Kasumi-1 (cell line): ENCODE data around the gene STAB1.

Experiments
- DNase-seq, 2 experiments: peaks; one replicate each; lab custom pipeline; 2025; lab: John Stamatoyannopoulos, UW

The STAB1 gene

DNA sequence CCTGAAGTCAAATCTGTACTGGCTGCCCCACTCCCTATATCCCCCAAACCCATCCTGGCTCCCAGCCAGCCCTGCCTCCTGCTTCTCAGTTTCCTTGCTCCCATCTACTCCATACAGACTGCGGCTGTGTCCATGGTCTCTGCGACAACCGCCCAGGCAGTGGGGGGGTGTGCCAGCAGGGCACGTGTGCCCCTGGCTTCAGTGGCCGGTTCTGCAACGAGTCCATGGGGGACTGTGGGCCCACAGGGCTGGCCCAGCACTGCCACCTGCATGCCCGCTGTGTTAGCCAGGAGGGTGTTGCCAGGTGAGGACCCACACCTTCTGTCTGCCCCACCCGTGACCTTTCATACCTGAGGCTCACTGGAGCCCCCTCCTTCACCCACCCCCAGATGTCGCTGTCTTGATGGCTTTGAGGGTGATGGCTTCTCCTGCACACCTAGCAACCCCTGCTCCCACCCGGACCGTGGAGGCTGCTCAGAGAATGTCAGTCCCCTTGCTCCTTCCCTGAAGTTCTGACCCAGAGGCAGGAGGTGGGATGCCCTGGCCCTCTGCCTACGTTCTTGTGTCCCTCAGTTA, 14.7 kb downstream of the STAB1 start:
- DNase-seq = no peak

DNA sequence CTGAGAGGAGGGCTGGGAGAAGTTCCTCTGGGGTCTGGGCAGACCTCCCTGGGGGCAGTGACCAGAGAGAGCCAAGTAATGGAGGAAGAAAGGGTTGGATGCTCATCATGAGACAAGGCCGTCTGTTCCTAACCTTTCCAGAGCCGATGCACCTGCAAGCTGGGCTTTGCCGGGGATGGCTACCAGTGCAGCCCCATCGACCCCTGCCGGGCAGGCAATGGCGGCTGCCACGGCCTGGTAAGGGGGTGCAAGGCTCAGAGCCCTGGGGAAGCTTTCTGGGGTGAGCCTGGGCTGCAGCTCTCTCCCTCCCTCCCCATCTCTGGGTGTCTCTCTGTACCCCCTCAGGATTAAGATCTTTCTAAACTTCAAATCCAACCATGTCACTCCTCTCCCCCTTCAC, 16.4 kb downstream of the STAB1 start:
- no peak for DNase-seq

DNA sequence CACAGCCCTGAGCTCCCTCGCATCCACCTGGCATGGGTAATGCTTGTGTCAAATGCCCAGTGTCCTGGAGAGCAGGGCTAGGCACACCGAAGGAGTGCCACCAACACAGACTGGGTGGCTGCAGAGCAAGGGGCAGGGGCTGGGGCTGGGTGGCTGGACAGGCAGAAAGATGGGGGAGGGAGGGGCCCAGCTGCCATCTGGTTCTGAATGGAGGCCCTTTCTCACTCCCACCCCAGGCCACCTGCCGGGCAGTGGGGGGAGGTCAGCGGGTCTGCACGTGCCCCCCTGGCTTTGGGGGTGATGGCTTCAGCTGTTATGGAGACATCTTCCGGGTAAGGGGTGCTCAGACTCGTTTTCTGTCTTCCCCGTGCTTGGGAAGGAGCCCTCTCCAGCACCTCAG, 17.0 kb downstream of the STAB1 start:
- no peak for DNase-seq

DNA sequence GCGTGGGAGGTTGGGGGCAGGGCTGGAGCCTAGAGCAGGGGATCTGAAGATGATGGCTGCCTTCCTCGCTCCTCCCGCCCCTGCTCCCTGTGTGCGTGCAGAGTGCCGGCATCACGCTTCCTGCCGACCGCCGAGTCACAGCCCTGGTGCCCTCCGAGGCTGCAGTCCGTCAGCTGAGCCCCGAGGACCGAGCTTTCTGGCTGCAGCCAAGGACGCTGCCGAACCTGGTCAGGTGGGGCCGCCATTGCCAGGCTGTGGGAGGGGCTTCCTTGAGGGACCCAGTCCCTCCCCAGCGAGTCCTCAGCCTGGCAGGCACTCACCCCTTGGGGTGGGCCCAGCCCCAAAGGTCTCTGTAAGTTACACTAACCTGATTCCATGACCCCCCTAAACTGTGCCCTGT, 17.6 kb downstream of the STAB1 start:
- no peak for DNase-seq

DNA sequence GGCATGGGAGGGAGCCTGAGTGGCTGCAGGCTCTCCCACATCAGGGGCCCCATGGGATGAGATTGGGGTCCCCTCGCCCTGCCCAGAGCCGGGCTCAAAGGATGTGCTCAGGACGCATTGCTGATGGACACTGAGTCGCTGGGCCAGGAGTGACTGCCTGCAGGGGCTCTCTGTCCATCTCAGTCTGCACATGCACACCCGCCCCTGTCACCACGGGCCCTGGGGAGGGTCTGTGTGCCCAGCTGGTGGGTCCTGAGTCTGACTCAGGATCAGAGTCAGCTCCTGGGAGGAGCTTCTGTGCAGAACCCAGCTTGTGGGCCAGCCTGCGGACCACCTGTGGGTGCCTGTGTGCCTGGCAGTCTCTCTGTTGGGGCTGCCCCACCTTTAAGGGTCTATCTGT, 18.1 kb downstream of the STAB1 start:
- no peak for DNase-seq

DNA sequence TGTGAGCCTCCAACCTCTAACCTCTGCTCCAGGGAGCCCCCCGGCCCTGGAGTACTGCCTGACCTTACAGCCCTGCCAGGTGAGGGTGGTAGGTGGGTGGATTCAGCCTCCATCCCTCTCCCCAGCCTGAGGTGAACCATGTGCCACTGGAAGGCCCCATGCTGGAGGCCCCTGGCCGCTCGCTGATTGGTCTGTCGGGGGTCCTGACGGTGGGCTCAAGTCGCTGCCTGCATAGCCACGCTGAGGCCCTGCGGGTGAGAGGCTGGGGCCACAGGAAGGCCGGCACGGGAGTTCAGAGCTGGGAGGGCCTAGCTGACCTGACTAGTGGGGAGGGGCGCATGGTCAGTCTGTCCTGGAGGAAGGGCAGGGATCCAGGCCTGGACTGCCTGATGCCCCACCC, 19.4 kb downstream of the STAB1 start:
- DNase-seq = no peak

DNA sequence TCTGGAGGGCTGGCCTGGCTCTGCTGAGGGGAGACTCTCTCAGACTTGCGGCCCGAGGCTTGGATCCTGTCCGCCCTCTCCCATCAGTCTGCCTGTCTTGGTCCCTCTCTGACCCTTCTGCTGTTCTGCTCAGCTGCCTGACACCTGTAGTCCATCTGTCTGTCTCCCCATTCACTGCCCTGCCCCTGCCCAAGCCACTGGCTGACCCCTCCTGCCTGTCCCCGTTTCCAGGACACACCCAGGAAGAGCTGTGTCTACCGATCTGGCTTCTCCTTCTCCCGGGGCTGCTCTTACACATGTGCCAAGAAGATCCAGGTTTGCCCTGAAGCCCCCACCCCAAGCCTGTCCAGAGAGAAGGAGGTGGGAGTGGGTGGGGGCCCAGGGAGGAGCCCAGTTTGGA, 20.1 kb downstream of the STAB1 start:
- no peak for DNase-seq

DNA sequence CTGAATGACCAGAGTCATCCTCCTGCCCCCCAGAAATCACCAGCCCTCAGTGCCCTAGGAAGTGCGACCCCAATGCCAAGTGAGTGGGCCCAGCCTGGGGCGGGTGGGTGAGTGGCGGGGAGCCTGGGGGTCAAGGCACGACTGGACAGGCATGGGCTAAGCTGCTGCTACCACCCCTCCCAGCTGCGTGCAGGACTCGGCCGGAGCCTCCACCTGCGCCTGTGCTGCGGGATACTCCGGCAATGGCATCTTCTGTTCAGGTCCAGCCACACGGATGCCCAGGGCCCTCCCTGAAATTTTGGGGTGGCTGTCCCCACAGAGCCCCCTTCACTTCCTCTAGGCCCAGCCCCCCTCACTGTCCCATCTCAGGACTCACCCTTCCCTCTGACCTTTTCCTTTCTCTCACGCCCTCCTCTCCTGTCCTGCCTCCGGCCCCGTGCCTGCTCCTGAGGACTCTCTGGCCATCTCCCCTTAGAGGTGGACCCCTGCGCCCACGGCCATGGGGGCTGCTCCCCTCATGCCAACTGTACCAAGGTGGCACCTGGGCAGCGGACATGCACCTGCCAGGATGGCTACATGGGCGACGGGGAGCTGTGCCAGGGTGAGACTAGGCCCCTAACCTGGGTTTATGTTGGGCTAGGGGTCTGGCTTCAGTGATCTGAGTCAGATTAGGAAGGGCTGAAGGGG, 21.5 kb downstream of the STAB1 start:
- no peak for DNase-seq

DNA sequence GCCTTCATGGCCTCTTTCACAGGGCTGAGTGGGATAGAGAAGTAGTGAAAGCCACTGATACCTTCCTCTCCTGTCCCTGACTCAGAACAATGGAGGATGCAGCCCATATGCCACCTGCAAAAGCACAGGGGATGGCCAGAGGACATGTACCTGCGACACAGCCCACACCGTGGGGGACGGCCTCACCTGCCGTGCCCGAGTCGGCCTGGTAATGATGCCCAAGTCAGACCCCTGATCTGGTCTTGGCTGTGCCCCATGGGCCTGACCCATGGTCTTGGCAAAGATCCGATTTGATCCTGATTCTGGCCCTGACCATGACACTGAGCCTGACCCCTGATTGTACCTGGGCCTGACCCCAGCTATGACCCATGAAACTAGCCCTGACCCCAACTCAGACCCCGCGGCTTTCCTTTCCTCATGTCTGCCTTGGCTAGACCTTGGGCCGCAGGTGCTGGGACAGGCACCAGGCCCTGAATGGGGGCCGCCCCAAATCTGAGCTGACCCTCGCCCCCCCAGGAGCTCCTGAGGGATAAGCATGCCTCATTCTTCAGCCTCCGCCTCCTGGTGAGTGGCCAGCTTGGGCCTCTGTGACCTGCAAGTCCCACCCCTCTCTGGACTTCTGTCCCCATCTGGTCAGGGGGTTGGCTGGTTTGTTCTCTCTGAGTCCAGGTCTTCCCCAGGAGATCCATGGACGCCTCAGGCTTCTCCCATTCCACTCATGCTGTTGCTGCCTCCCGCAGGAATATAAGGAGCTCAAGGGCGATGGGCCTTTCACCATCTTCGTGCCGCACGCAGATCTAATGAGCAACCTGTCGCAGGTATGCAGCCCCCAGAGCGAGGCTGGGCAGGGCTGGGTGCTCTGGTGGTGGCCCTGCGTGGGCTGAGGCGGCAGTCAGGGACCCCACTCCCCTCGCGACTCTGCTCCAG, 22.9 kb downstream of the STAB1 start:
- DNase-seq = no peak

DNA sequence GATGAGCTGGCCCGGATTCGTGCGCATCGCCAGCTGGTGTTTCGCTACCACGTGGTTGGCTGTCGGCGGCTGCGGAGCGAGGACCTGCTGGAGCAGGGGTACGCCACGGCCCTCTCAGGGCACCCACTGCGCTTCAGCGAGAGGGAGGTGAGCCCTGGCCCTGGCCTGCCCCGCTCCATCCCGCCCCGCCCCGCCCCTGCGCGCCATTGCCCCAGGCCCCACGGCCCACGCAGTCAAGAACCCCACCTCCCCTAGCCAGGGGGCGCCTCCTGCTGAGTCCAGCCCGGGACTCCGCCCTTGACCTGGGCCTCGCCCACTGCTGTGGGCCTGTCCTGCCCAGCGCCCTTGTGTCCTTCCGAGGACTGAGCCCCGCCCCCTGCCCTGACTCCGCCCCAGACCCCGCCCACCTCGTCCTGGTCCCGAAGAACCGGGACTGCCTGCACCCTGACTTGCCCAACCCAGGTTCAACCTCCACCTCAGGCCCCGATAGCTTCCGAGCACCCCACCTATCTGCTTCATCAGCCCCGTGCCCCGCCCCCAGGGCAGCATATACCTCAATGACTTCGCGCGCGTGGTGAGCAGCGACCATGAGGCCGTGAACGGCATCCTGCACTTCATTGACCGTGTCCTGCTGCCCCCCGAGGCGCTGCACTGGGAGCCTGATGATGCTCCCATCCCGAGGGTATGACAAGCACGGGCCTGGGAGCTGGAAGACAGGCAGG, 23.7 kb downstream of the STAB1 start:
- DNase-seq = no peak

DNA sequence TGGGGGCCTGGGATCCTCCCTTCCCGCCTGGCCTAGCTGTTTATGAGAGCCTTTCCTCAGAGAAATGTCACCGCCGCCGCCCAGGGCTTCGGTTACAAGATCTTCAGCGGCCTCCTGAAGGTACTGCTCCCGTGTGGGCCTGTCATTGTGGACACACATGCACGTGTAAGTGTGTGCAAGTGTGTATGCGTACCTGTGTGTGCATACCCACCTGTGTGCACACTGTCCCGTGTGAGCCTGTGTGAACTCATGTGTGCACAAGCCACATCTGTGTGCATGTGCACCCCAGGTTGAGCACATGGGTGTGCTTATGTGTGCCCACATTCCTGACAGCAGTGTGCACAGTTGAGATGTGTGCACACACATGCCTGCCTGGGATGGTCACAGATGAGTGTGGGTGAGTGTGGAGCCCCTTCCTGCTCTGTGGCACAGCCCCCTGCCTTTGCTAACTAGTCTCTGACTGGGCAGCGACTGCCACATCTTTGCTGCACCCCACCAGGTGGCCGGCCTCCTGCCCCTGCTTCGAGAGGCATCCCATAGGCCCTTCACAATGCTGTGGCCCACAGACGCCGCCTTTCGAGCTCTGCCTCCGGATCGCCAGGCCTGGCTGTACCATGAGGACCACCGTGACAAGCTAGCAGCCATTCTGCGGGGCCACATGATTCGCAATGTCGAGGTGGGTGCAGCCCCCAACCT, 24.5 kb downstream of the STAB1 start:
- no peak for DNase-seq

DNA sequence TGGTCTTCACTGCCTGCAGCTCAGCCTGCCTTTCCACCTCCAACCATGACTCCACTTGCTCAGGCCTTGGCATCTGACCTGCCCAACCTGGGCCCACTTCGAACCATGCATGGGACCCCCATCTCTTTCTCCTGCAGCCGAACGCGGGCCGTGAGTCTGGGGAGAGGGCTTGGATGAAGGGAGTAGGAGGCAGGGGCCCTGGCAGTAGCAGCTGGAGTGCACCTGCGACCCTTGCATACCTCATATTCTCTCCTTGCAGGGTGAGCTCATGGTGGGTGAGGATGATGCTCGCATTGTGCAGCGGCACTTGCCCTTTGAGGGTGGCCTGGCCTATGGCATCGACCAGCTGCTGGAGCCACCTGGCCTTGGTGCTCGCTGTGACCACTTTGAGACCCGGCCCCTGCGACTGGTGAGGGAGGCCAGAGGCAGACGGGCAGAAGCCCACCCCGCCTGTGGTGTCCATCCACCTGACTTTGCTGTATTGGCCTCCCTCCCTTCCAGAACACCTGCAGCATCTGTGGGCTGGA, 25.1 kb downstream of the STAB1 start:
- no peak for DNase-seq

DNA sequence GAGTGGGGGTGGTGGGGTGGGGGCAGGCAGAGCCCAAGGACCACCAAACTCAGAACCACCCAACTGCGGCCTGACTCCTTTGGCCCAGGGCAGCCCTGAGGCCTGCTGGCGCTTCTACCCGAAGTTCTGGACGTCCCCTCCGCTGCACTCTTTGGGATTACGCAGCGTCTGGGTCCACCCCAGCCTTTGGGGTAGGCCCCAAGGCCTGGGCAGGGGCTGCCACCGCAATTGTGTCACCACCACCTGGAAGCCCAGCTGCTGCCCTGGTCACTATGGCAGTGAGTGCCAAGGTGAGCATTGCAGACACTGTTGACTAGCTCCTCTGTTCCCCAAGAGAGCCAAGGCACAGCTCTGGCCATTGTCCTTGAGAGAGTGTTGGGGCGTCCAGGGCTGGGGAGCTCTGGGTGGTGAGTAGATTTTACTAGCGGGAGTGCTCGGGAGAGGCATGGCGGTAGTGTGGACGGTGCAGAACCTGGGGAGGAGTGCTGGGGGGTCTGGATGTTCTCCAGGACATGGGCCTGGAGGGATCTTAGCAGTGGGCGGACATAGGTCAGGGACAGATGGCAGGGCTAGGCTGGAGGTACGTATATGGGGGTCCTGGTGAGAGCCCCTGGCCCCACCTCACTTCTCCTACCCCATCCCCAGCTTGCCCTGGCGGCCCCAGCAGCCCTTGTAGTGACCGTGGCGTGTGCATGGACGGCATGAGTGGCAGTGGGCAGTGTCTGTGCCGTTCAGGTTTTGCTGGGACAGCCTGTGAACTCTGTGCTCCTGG, 25.8 kb downstream of the STAB1 start:
- no peak for DNase-seq

DNA sequence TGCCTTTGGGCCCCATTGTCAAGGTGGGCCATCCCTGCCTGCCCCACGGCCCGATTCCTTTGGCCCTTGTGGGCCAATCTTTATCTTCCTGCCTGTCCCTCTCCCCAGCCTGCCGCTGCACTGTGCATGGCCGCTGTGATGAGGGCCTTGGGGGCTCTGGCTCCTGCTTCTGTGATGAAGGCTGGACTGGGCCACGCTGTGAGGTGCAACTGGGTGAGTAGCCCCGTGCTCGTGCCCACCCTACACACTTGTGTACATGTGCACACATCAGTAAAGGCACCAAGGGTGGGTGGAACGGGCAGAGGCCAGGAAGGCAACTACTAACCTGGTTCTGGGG, 26.3 kb downstream of the STAB1 start:
- no peak for DNase-seq

DNA sequence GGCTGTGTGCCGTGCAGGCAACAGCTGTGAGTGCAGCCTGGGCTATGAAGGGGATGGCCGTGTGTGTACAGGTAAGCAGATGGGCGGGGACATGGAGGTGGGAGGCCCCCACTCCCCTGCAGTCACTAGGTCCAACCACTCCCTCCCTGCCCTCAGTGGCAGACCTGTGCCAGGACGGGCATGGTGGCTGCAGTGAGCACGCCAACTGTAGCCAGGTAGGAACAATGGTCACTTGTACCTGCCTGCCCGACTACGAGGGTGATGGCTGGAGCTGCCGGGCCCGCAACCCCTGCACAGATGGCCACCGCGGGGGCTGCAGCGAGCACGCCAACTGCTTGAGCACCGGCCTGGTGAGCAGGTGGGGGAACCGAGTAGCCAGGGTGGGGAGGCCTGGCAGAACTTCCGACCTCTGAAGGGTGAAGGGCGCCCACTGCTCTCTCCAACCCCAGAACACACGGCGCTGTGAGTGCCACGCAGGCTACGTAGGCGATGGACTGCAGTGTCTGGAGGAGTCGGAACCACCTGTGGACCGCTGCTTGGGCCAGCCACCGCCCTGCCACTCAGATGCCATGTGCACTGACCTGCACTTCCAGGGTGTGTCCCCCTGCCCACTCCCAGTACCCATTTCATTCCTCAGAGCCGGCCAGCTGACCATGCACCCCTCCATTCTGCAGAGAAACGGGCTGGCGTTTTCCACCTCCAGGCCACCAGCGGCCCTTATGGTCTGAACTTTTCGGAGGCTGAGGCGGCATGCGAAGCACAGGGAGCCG, 26.9 kb downstream of the STAB1 start:
- no peak for DNase-seq

DNA sequence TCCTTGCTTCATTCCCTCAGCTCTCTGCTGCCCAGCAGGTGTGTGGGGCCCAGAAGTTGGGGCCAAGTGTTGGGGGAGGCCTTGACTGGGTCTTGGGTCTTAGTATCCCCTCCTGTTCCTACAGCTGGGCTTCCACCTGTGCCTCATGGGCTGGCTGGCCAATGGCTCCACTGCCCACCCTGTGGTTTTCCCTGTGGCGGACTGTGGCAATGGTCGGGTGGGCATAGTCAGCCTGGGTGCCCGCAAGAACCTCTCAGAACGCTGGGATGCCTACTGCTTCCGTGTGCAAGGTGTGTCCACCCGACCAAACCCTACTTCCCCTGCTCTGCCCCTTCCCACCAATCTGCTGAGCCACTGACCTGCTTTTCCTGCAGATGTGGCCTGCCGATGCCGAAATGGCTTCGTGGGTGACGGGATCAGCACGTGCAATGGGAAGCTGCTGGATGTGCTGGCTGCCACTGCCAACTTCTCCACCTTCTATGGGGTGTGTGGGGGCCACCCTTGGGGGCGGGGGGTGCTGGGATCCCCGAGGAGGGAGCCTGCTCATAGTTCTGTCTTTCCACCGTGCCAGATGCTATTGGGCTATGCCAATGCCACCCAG, 27.6 kb downstream of the STAB1 start:
- no peak for DNase-seq

DNA sequence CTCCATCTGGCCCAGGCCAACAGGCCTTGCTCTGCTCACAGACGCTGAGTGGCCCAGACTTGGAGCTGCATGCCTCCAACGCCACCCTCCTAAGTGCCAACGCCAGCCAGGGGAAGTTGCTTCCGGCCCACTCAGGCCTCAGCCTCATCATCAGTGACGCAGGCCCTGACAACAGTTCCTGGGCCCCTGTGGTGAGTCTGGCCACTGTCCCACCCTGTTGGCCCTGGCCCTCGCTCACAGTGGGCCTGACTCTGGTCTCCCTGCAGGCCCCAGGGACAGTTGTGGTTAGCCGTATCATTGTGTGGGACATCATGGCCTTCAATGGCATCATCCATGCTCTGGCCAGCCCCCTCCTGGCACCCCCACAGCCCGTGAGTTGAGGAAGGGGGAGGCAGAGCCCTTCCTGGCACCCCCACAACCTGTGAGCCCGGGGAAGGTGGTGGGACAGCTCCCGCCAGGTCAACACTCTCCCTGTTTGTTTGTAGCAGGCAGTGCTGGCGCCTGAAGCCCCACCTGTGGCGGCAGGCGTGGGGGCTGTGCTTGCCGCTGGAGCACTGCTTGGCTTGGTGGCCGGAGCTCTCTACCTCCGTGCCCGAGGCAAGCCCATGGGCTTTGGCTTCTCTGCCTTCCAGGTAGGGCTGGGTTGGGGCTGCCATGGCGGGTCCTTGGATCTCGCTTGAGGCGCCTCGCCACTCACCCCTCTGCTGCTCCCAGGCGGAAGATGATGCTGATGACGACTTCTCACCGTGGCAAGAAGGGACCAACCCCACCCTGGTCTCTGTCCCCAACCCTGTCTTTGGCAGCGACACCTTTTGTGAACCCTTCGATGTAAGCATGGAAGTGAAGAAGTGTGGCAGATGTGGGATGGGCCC, 28.5 kb downstream of the STAB1 start:
- no peak for DNase-seq

DNA sequence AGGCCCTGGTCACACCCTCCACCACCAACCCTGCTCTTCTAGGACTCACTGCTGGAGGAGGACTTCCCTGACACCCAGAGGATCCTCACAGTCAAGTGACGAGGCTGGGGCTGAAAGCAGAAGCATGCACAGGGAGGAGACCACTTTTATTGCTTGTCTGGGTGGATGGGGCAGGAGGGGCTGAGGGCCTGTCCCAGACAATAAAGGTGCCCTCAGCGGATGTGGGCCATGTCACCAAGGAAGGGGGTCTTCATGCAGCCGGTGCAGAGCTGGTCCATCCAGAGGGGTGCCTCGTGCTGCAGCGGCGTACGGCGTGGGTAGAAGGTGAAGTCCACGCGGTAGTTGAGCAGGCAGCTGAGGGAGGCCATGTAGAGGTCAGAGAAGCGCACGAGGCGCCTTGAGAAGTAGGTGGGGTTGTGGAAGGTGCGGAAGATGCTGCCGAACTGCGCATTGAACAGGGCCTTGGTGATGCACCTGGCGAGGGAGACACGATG, 29.2 kb downstream of the STAB1 start:
- DNase-seq = no peak
